NOMO-1 treated with DMSO at 0.1 percent for 48 hours (cell line): ENCODE data around the gene AGTPBP1.

Source experiments
- DNase-seq: peaks from one replicate; lab custom pipeline; 2025; ENCODE audit not compliant: unreplicated experiment; lab: John Stamatoyannopoulos, UW

The AGTPBP1 gene

DNA sequence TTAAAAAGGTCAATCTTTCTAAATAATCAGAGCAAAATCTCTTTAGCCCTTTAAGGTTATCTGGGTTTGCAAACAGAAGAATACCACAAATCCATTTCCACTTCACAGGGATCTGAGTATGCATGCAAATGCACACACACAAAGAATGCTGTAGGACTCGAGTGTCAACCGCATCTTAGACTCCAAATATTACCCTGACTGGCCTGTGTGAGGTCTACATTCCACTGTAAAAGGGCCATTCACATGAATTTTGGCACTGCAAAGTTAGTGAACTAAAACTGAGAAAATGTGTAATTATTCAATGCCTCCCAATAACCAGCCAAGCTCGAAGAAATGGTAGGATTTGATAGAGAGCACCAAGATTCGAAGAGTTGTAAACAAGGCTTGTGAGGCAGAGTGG, 199.9 kb downstream of the AGTPBP1 start:
- DNase-seq = no peak

DNA sequence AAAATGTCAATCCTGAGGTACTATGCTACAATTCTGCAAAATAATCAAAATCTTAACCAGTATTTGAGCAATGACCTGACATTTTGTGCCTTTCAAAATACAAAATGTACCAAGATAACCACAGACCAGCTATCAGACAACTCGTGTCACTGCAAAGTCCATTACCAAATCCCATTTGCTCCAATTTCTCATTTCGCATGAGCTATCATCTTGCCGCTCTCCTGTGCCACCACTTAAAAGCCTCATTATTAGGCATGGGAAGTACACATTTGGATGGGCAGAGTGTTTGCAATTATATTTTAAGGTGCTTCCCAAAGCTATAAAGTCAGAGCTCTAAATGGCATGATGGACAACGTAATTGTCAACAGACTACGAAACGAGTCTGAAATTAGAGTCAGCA, 205.2 kb downstream of the AGTPBP1 start:
- no peak for DNase-seq

- no peak for DNase-seq
Measured at GRCh38 chr9:85536076-85536475, 205.7 kb downstream of the AGTPBP1 start.

DNA sequence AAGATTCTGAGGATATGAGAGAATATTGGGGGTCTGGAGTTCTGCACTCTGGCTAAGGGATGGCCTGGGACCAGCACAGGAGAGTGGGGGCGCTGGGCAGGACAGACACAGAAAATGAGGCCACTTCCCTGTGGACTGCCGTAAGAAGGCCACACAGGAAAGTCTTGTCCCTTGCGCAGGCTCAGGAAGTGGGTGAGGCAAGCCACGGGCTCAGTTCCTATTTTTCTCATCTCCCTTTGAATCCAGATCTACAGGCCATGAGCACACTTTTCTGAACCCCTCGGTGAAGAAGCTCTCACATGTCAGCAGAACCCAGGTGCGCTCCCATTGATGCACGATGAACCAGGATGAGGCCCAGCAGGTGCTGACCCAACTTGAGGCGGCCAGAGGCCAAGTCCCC, 207.4 kb downstream of the AGTPBP1 start:
- no peak for DNase-seq

DNA sequence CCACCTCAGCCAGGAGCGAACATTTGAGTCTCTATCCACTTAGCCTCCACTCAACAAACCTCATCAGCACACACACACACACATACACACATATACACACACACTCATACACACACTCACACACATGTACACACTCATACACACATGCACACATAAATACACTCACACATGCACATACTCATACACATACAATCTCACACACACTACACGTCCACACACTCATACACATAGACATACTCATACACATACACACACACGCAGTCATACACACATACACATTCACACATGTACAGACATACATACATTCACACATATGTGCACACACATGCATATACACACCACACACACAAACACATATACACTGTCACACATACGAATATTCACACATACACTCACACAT, 208.2 kb downstream of the AGTPBP1 start:
- DNase-seq = no peak

- no peak for DNase-seq
Measured at GRCh38 chr9:85530721-85531120, 211.0 kb downstream of the AGTPBP1 start.

- DNase-seq = no peak
Measured at GRCh38 chr9:85528607-85529006, 213.1 kb downstream of the AGTPBP1 start.

- DNase-seq = no peak
Measured at GRCh38 chr9:85528142-85528541, 213.6 kb downstream of the AGTPBP1 start.

DNA sequence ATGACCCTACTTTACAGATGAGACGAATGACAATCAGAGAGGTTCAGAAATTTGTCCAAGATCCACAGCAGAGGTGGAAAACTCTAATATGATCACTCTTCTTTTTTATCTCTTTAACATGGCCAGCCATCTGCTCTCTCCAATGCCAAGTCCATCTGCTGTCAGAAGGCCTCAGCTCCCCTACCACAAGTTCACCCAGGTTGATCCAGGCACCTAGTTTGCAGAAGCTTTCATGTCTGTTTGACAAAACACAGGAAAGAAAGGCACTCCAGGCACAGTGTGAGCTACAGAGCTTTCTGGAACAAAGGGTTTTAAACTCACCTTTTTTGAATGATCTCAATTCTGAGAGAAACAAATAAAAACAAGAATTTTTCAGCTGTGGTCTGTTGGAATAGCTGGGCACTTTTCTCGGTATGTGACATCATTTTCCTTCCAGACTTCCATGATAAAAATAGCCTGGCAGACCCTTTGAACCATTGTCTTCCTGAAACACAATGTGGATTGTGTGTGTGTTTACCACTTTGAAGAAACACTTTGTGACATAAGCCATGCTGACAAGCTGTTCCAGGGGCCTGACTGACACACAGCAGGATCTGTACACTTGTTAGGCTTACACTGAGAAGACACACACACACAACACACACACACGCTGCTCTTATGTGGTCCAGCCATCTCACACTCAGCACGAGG, 214.3 kb downstream of the AGTPBP1 start:
- DNase-seq = no peak

DNA sequence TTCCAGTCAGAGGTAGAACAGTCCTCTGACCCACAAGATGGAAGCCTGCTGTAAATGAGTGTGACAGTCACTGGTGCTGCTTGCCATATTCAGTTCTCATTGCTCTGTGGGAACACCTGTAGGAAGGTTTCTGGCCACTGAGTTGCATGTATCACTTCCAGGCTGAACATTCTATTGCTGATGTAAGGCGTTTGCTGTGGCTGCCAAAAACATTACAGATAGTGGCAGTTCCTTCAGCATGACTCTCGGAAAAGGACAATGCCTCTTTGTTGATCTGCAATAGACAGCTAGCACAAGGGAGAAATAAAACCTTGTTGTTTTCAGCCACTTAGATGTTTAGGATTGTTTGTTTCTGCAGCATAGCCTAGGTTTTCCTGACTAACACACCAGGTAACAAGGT, 217.2 kb downstream of the AGTPBP1 start:
- no peak for DNase-seq

GRCh38 chr9:85523202-85523601, 218.6 kb downstream of the AGTPBP1 start:
- no peak for DNase-seq

GRCh38 chr9:85522459-85523092, 219.2 kb downstream of the AGTPBP1 start:
- peak; percentile 14 for DNase-seq

GRCh38 chr9:85521371-85522197, 220.2 kb downstream of the AGTPBP1 start:
- DNase-seq = no peak

- no peak for DNase-seq
Measured at GRCh38 chr9:85516976-85517637, 224.6 kb downstream of the AGTPBP1 start.

DNA sequence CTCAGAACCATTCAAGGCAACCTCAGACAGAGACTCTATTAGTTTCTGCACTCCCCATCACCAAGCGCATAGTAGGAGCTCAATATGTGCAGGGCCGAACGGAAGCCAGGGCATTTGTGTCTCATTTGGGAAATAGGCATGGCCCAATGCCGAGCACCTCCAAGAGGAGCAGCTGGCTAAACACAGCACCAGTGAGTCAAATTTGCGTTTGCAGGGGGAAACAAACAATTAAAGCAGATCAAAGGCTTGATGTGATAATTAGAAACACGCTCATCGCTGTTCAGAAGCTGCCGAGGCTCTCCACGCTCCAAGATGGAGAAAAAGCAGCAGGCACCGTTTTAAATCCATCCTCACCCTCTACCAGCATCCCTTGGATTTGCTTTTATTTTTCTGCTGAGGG, 225.3 kb downstream of the AGTPBP1 start:
- no peak for DNase-seq

GRCh38 chr9:85515021-85515420, 226.7 kb downstream of the AGTPBP1 start:
- no peak for DNase-seq

GRCh38 chr9:85514256-85514655, 227.5 kb downstream of the AGTPBP1 start:
- no peak for DNase-seq

GRCh38 chr9:85511746-85512145, 230.0 kb downstream of the AGTPBP1 start:
- DNase-seq = no peak

GRCh38 chr9:85510830-85511504, 230.8 kb downstream of the AGTPBP1 start:
- DNase-seq = no peak

DNA sequence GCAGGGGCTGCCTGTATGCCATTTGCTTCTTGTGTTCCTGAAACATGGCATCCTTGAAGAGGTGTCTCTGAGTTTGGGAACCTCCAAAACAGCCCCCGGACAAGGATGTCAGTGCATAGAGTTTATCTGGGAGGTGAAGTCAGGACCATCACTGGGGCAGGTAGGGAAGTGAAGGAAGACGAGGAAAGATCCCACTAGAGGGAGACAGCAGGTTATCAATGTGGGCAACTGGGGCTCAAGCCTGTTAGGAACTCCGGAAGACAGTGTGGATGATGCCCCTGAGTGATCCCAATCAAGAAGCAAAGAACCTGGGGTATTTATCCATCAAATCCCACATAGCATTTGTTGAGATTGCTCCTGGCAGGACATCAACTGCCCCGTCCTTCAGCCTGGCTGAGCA, 233.1 kb downstream of the AGTPBP1 start:
- no peak for DNase-seq

DNA sequence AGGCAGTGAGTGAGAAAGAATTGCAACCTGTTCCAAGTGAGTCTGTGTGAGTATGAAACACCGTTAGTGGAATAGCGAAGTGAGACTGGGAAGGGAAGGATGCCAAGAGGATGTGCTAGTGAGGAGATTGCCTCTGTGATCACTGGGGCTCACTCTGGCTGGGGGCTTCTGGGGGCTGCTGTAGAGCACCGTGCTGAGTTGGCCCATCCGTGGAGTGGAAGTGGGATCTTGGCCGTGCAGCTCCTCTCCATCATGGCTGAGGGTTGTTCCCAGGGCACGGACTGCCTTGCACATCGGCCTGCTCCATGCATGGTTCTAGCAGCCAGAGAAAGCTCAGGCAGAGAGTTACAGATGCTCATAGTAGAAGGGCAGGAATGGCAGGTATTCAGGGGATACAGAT, 236.1 kb downstream of the AGTPBP1 start:
- DNase-seq = no peak
